ENCODE data around the gene NHERF1.
A peak's percentile ranks its signal among the peaks of the same experiment; 100 is the strongest.

DNA sequence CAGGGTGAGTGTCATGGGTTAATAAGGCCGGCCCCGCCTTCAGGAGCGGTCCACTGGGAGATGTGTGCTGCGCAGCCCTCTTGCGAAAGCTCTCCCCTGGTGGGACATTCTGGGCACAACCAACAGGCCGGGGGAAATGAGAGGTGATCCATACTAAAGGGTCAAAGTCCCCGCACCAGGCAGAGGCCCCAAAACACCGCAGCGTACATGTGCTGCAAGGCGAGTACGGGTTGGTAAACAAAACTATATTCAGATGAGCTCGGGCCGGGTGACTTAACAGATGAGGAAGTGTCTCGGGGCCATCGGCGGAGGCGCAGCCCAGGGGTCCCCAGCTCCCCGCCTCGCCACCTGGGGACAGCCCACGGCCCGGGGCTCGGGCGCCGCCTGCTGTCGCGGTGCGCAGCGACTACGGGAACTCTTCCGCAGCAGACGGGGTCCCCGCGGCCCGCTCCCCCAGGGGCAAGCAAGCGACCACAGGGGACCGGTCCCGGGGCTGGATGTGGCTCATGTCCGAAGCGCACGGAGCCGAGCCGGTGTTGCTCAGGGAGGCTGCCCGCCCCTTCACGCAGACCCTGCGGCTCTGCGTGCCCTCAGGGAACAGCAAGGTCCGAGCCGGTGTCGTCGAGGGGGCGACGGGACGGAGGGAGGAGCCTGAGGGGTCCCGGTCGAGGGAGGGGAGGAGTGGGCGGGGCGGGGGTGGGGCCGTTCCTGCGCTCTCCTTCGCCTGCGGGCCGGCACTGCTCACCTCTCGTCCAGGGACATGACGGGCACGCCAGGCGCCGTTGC lies 11.7 kb upstream of the NHERF1 start, which contains the start of gene RAB37:
- TF ChIP-seq, protein P1, sequence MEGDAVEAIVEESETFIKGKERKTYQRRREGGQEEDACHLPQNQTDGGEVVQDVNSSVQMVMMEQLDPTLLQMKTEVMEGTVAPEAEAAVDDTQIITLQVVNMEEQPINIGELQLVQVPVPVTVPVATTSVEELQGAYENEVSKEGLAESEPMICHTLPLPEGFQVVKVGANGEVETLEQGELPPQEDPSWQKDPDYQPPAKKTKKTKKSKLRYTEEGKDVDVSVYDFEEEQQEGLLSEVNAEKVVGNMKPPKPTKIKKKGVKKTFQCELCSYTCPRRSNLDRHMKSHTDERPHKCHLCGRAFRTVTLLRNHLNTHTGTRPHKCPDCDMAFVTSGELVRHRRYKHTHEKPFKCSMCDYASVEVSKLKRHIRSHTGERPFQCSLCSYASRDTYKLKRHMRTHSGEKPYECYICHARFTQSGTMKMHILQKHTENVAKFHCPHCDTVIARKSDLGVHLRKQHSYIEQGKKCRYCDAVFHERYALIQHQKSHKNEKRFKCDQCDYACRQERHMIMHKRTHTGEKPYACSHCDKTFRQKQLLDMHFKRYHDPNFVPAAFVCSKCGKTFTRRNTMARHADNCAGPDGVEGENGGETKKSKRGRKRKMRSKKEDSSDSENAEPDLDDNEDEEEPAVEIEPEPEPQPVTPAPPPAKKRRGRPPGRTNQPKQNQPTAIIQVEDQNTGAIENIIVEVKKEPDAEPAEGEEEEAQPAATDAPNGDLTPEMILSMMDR (conservative IDR thresholded peaks at IDR 0.05; ENCODE audit: low read depth, low read length), result peak; percentile 12; the same call in 1 of the 2 replicates
- TF ChIP-seq POLR2A (IDR thresholded peaks at IDR 0.05; ENCODE audit: low read depth, low read length) (no peak), MXI1 (IDR thresholded peaks at IDR 0.05; ENCODE audit: borderline replicate concordance, low read depth, low read length) (no peak), RAD21 (IDR thresholded peaks at IDR 0.05; ENCODE audit: low read length) (no peak), MAFK (IDR thresholded peaks at IDR 0.05; ENCODE audit: low read depth, low read length) (no peak), SMC3 (IDR thresholded peaks at IDR 0.05; ENCODE audit: low read depth, low read length) (no peak)
